ENCODE measurements around the gene AMN1.
"Not testable (repeated sequence)": the region's sequence is repeated elsewhere in the genome, so short reads cannot be mapped to it uniquely, and the experiment has no call there.

Gene AMN1

GRCh38 chr12:31732926-31733548, 4.2 kb upstream of the AMN1 start:
- peak; percentile 3 for DNase-seq

- DNase-seq, result not testable (repeated sequence)
Measured at GRCh38 chr12:31731203-31731602, 2.4 kb upstream of the AMN1 start.

GRCh38 chr12:31729705-31730104, 884 bp upstream of the AMN1 start:
- DNase-seq, result no peak

DNA sequence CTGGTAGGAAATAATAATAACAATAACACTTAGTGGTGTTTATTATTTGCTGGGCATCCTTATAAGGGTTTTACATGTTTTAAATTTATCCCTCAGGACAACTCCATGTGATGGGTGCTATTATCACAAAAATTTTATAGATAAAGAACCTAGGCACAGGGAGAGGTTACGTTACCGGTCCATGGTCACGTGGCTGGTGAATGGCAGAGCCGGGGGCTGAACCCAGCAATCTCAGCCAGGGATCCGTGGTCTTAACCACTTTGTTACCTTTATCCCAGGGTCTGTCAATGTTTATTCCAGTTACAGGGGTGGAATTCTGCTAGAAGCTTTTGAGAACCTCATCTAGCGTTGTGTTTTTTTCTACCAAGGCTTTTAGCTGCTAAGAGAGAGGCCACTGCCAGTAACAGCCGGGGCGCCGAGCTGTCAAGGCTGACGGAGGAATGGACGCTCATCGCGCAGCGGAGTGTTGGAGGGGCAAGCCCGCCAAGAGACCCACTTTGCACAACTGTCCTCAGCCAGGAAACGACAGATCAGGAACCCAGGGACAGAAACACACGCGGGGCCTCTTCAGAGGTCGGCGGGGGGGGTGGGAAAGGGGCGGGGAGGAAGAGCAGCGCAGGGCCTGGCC, 418 bp downstream of the AMN1 start:
- peak; percentile 38 for DNase-seq

GRCh38 chr12:31727192-31727591, 1.6 kb downstream of the AMN1 start:
- DNase-seq, result no peak

- DNase-seq, result no peak
Measured at GRCh38 chr12:31726575-31726974, 2.2 kb downstream of the AMN1 start.

DNA sequence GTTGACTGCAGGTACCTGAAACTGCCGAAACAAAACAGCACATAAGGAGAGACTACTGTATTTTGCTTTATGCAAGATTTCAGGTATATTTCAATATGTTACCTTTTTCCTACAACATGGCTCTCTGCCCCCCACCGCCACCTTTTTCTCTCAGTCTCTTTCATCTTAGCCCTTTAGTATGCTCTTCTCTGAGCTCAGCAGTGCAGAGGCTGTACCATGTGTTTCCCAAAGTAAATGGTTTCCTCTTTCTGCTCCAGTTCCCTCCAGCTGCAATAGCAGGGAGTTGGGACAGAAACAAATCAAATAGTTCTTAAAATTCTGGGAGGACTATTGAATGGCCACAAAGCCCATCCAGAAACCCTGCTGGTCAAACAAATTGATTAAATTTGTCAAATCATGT, 4.3 kb downstream of the AMN1 start:
- DNase-seq, result no peak

- DNase-seq, result no peak
Measured at GRCh38 chr12:31722580-31722979, 6.2 kb downstream of the AMN1 start.

DNA sequence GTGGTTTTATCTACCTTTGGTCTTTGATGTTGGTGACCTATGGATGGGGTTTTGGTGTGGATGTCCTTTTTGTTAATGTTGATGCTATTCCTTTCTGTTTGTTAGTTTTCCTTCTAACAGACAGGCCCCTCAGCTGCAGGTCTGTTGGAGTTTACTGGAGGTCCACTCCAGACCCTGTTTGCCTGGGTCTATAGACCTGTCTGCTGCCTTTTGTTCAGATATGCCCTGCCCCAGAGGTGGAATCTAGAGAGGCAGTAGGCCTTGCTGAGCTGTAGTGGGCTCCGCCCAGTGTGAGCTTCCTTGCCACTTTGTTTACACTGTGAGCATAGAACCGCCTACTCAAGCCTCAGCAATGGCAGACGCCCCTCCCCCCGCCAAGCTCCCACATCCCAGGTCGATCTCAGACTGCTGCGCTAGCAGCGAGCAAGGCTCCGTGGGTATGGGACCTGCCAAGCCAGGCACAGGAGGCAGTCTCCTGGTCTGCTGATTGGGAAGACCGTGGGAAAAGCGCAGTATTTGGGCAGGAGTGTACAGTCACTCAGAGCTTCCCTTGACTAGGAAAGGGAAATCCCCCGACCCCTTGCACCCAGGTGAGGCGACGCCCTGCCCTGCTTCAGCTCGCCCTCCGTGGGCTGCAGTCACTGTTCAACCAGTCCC, 10.2 kb downstream of the AMN1 start:
- not testable (repeated sequence) for DNase-seq

DNA sequence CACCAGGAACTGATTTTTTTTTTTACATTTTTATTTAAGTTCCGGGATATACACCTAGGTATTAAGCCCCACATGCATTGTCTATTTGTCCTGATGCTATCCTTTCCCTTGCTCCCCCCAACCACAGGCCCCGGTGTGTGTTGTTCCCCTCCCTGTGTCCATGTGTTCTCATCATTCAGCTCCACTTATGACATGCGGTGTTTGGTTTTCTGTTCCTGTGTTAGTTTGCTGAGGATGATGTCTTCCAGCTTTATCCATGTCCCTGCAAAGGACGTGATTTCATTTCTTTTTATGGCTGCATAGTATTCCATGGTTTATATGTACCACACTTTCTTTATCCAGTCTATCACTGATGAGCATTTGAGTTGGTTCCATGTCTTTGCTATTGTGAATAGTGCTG, 11.8 kb downstream of the AMN1 start:
- not testable (repeated sequence) for DNase-seq

DNA sequence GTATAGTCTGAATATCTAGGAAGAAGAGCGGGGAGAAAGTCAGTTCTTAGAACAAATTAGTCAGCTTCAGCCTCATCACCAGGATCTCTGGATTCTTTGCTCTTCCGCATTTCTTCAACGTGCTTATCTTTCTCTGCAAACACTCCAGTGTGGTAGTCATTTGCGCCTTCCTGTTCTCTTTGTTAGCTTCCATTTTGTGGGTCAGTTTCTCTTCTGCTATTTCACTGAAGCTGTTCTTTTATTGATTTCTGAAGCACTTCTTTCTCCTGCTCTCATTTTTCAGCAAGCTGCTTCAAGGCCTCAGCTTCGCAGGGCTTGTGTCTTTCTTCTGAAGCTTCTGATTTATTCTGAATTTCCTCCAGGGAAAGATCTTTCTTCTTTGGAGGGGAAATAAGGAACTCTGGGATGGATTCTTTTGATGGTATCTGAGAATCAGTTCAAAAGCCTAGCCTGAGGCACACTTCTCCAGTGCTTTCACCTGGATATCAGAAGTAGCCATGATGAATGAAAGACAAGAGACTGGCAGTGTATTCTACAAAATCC, 13.5 kb downstream of the AMN1 start:
- no peak for DNase-seq

DNA sequence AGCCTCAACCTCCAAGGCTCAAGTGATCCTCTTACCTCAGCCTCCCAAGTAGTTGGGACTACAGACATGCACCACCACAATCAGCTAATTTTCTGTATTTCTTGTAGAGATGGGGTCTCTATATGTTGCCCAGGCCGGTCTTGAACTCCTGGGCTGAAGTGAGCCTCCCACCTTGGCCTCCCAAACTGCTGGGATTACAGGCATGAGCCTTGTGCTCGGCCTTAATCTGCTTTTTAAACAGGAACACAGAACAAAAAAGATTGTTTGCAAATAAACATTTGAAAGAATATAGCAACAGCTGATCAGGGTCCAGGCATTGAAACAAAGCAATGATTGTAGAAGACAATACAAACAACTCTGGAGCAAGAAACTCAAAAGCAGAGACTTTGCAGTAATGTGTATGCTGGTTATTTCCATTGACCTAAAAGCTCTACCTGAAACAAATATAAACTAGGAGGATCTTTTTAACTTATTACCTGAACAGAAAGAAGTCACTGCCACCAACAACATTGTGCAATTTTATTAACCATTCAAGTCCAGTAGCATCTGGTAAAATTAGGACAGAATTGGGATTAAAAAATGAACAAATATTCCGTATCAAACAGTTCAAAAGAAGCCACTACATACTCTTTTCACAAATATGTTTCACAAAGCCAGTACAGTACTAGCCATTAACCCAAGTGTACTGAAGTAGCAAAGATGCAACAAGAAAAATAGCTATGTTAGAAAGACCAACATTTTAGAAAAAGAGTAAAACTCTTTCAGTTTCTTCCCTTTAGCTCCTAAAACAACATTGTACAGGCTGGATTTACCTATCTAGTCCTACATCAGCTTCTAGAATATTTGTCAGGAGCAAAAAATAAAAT, 14.2 kb downstream of the AMN1 start:
- no peak for DNase-seq

DNA sequence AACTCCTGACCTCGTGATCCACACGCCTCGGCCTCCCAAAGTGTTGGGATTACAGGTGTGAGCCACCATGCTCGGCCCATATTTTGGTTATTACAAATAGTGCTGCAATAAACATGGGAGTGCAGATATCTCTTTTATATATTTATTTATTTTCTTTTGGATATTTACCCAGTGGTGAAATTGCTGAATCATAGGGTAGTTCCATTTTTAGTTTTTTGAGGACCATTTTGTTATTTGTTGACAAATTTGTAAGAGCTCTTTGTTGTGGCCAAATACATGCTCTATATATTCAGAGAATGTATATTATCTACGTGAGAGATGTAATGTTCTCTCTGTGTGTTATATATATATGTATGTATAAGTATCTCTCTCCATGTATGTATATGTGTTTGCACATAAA, 15.9 kb downstream of the AMN1 start:
- no peak for DNase-seq

GRCh38 chr12:31710021-31710818, 18.6 kb downstream of the AMN1 start:
- DNase-seq, result no peak

DNA sequence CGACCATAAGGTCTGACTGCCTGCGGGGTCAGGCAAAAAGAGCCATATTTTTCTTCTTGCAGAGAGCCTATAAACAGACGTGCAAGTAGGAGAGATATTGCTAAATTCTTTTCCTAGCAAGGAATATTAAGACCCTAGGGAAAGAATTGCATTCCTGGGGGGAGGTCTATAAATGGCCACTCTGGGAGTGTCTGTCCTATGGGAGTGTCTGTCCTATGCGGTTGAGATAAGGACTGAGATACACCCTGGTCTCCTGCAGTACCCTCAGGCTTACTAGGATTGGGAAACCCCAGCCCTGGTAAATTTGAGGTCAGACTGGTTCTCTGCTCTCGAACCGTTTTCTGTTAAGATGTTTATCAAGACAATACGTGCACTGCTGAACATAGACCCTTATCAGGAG, 20.7 kb downstream of the AMN1 start:
- not testable (repeated sequence) for DNase-seq

DNA sequence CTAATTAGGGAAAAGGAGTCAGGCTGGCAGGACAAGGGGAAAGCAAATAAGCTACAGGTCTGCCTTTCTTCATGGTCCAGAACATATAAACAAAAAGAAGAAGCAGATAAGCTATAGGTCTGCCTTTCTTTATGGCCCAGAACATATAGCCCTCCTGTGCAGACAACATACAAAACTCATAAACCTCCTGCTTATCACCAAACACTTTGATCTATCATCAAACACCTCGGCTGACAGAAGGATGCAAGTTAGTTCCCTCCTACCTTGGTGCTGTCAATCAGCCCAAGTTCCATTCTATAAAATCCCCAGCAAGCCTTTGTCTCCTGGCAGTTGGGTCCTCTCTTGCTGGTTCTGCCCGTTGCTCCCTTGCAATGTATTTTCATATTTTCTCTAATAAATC, 23.2 kb downstream of the AMN1 start:
- DNase-seq, result no peak

DNA sequence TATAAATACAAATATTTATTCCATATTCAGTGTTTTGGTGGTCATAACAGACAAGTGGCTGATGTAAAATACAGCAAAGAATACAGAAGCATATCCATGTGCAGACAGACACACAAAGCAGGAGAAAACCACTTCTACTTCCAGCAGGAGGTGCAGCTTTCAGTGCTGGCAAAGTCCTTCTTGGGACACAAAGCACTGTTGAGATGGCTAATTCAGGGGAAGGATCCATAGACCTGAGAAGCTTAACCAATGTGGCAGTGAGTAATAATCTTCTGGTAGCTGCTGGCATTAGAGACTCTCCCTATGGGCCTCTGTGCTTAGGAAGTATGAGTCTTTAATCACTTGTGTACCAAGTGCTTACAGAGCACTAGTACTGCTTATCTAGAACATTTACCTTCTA, 26.8 kb downstream of the AMN1 start:
- DNase-seq, result no peak

DNA sequence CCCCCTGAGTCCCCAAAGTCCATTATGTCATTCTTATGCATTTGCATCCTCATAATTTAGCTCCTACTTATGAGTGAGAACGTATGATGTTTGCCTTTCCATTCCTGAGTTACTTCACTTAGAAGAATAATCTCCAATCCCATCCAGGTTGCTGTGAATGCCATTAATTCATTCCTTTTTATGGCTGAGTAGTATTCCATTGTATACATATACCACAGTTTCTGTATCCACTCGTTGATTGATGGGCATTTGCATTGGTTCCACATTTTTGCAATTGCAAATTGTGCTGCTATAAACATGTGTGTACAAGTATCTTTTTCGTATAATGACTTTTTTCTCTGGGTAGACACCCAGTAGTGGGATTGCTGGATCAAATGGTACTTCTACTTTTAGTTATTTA, 38.9 kb downstream of the AMN1 start:
- not testable (repeated sequence) for DNase-seq

- DNase-seq, result no peak
Measured at GRCh38 chr12:31687101-31687527, 41.7 kb downstream of the AMN1 start.

- no peak for DNase-seq
Measured at GRCh38 chr12:31685801-31686200, 43.0 kb downstream of the AMN1 start.

GRCh38 chr12:31682136-31682962, 46.5 kb downstream of the AMN1 start:
- no peak for DNase-seq

All from DMS79 (cell line).